ENCODE data around the gene TRDN. TPM values are rescaled to one million over a fixed set of nuclear protein-coding genes. Genes with fewer than 3 reads are reported as not detected.

The TRDN gene, protein sequence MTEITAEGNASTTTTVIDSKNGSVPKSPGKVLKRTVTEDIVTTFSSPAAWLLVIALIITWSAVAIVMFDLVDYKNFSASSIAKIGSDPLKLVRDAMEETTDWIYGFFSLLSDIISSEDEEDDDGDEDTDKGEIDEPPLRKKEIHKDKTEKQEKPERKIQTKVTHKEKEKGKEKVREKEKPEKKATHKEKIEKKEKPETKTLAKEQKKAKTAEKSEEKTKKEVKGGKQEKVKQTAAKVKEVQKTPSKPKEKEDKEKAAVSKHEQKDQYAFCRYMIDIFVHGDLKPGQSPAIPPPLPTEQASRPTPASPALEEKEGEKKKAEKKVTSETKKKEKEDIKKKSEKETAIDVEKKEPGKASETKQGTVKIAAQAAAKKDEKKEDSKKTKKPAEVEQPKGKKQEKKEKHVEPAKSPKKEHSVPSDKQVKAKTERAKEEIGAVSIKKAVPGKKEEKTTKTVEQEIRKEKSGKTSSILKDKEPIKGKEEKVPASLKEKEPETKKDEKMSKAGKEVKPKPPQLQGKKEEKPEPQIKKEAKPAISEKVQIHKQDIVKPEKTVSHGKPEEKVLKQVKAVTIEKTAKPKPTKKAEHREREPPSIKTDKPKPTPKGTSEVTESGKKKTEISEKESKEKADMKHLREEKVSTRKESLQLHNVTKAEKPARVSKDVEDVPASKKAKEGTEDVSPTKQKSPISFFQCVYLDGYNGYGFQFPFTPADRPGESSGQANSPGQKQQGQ
- total RNA-seq (2021), result 39.8 to 56.4 TPM (median 56.1 TPM) in 3 replicates
- Bru-seq, nascent RNA, result percentile 69 among the genes with signal in this experiment
- long read RNA-seq, experiment 1, partial matches to known transcripts, result 88 of 127 reads
- long read RNA-seq, experiment 1, other reads (novel, unspliced or antisense), result 39 of 127 reads
- long read RNA-seq, experiment 2, partial matches to known transcripts, result 30 of 77 reads
- long read RNA-seq, experiment 2, other reads (novel, unspliced or antisense), result 47 of 77 reads
- long read RNA-seq, experiment 3, partial matches to known transcripts, result 24 of 47 reads
- long read RNA-seq, experiment 3, other reads (novel, unspliced or antisense), result 23 of 47 reads

DNA sequence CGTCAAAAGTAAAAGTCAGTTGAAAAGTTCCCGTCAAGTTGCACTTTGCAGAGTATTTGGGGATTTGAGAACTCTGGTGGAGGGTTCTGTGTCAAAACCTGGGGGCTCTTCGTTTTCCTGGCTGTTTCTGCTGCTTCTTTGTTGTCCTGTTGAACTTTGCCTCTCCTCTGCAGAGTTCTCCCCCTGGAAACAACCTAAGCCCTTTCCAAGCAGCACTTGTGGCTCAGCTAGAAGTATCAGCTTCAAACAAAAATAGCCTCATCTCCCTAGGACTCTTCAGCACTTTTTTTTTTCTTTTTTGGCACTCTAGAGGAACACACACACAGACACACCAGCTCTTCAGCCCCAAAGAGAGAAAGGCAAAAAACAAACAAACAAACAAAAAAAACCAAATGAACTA is at the start of gene TRDN:
TRDN (minus strand) TSS at position 169 of the 400 bp plus-strand sequence. CDS start 175 bp downstream, outside the sequence.
- Mint-ChIP-seq H3K27me3 (ENCODE audit: low read depth) (no peaks in the 10 kb centered on the region), H3K9me3 (no peaks in the 10 kb centered on the region), H3K27ac (peak within 1 kb of the TSS; percentile 25), H3K36me3 (no peaks in the 10 kb centered on the region), H3K4me3 (no peak within 1 kb of the TSS), H3K4me1 (peaks cover 34% of the 10 kb centered on the region)
- POLR2A ChIA-PET, result no interaction called here
- CTCF ChIA-PET, result interaction anchor here (1.7 kb wide), 1 partner anchor 78 kb away, joined by 6 read pairs; no protein-coding TSS in a partner anchor
- peak; percentile 72 for ATAC-seq
- TF ChIP-seq NFYB (CRISPR knock-in tag; conservative IDR thresholded peaks at IDR 0.05; ENCODE audit: low read depth), result no peak
- no peak for DNase-seq (ENCODE audit: low spot score)

GRCh38 chr6:123681957-123682462 is 45.3 kb upstream of the TRDN start:
- H3K9me3 Mint-ChIP-seq, result no peaks in the 10 kb centered on the region
- ATAC-seq (0 out of 2 replicates have a peak, but pooled peaks have one; percentile 24), DNase-seq (ENCODE audit: low spot score) (no peak)
- ChIA-PET CTCF (no interaction called here), POLR2A (no interaction called here)
- TF ChIP-seq ZNF396 (CRISPR knock-in tag; IDR thresholded peaks at IDR 0.05; ENCODE audit: borderline replicate concordance), result no peak
- no peak for TF ChIP-seq NR2C2 (CRISPR knock-in tag; IDR thresholded peaks at IDR 0.05)
- no peak for TF ChIP-seq SOX15 (CRISPR knock-in tag; IDR thresholded peaks at IDR 0.05)
- no peak for TF ChIP-seq JUN (CRISPR knock-in tag; IDR thresholded peaks at IDR 0.05)
- no peak for TF ChIP-seq NFYB (CRISPR knock-in tag; conservative IDR thresholded peaks at IDR 0.05; ENCODE audit: low read depth)
- TF ChIP-seq FOXJ3 (CRISPR knock-in tag; IDR thresholded peaks at IDR 0.05; ENCODE audit: borderline replicate concordance), result no peak
- TF ChIP-seq ZNF121 (CRISPR knock-in tag; IDR thresholded peaks at IDR 0.05), result no peak
- H3K27ac Mint-ChIP-seq, result no peak overlapping the region
- H3K27me3 Mint-ChIP-seq (ENCODE audit: low read depth), result no peaks in the 10 kb centered on the region
- no peaks in the 10 kb centered on the region for H3K36me3 Mint-ChIP-seq
- H3K4me3 Mint-ChIP-seq, result no peak overlapping the region
- H3K4me1 Mint-ChIP-seq, result peaks cover 8% of the 10 kb centered on the region

DNA sequence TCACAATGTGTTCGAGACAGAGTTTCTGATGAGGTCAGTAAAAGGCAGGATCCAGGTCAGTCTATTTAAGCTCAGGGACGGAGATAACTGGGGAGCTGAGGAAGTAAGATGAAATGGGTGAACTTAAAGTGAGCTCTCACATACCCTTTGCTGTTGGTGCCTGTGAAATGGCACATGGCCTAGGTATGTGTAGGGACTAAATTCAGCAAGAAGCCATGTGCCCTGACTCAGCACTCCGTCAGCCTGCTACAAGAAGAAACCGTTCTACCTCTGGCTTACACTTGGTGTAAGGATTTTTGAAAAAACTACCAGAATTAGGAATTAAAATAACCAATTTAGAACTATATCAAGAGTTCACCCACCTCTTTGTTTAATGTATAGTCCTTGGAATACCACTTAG is 41.1 kb upstream of the TRDN start:
- no peak overlapping the region for H3K27ac Mint-ChIP-seq
- ATAC-seq (no peak), DNase-seq (ENCODE audit: low spot score) (no peak)
- POLR2A ChIA-PET, result no interaction called here
- H3K27me3 Mint-ChIP-seq (ENCODE audit: low read depth), result no peaks in the 10 kb centered on the region; the same call in 1 of the 2 replicates
- H3K4me1 Mint-ChIP-seq, result peaks cover 8% of the 10 kb centered on the region
- peaks cover 27% of the 10 kb centered on the region for H3K36me3 Mint-ChIP-seq
- CTCF ChIA-PET, result no interaction called here
- H3K4me3 Mint-ChIP-seq, result no peak overlapping the region
- H3K9me3 Mint-ChIP-seq, result peaks cover 28% of the 10 kb centered on the region
- TF ChIP-seq, protein P1, sequence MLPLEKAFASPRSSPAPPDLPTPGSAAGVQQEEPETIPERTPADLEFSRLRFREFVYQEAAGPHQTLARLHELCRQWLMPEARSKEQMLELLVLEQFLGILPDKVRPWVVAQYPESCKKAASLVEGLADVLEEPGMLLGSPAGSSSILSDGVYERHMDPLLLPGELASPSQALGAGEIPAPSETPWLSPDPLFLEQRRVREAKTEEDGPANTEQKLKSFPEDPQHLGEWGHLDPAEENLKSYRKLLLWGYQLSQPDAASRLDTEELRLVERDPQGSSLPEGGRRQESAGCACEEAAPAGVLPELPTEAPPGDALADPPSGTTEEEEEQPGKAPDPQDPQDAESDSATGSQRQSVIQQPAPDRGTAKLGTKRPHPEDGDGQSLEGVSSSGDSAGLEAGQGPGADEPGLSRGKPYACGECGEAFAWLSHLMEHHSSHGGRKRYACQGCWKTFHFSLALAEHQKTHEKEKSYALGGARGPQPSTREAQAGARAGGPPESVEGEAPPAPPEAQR (CRISPR knock-in tag; IDR thresholded peaks at IDR 0.05), result no peak
- TF ChIP-seq ERG (CRISPR knock-in tag; IDR thresholded peaks at IDR 0.05), result no peak
- no peak for TF ChIP-seq ZNF263 (CRISPR knock-in tag; IDR thresholded peaks at IDR 0.05; ENCODE audit: low read depth)
- TF ChIP-seq KAT7 (CRISPR knock-in tag; IDR thresholded peaks at IDR 0.05; ENCODE audit: borderline replicate concordance), result no peak
- no peak for TF ChIP-seq AR (CRISPR knock-in tag; IDR thresholded peaks at IDR 0.05)
- no peak for TF ChIP-seq CBFB (CRISPR knock-in tag; IDR thresholded peaks at IDR 0.05; ENCODE audit: low read depth)
- TF ChIP-seq, protein P2, sequence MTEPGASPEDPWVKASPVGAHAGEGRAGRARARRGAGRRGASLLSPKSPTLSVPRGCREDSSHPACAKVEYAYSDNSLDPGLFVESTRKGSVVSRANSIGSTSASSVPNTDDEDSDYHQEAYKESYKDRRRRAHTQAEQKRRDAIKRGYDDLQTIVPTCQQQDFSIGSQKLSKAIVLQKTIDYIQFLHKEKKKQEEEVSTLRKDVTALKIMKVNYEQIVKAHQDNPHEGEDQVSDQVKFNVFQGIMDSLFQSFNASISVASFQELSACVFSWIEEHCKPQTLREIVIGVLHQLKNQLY (CRISPR knock-in tag; IDR thresholded peaks at IDR 0.05), result no peak
- TF ChIP-seq ESRRA (CRISPR knock-in tag; IDR thresholded peaks at IDR 0.05; ENCODE audit: borderline replicate concordance), result no peak
- no peak for TF ChIP-seq FOXK1 (CRISPR knock-in tag; IDR thresholded peaks at IDR 0.05)
- TF ChIP-seq ATF1 (CRISPR knock-in tag; IDR thresholded peaks at IDR 0.05), result no peak
- TF ChIP-seq E2F5 (CRISPR knock-in tag; IDR thresholded peaks at IDR 0.05), result no peak
- no peak for TF ChIP-seq RORB (CRISPR knock-in tag; IDR thresholded peaks at IDR 0.05)
- no peak for TF ChIP-seq ZNF121 (CRISPR knock-in tag; IDR thresholded peaks at IDR 0.05)
- no peak for TF ChIP-seq NR2C2 (CRISPR knock-in tag; IDR thresholded peaks at IDR 0.05)
- no peak for TF ChIP-seq SMAD4 (CRISPR knock-in tag; IDR thresholded peaks at IDR 0.05)
- TF ChIP-seq JUN (CRISPR knock-in tag; IDR thresholded peaks at IDR 0.05), result no peak
- no peak for TF ChIP-seq ZNF138 (CRISPR knock-in tag; conservative IDR thresholded peaks at IDR 0.05)
